HT1080 (cell line): ENCODE measurements around the gene TNS1. TPM values are rescaled to one million over a fixed set of nuclear protein-coding genes. Genes with fewer than 3 reads are reported as not detected.

Experiments used
- DNase-seq: peaks from one replicate; pipeline ENCODE4 v3.0.0-alpha.2; 2015; ENCODE audit warnings: low read depth
- total RNA-seq: library from RNA; depleted of rRNA; stranded (reverse); fragments of >200 nt; shearing (Covaris generic); gene quantifications from 2 replicates; pipeline ENCODE4 v1.2.3, GENCODE V29; 2014

TNS1 gene
- total RNA-seq, 1 experiment from 2014 or later = 10.5 TPM

GRCh38 chr2:218015586-218016521 is 13.1 kb upstream of the TNS1 start:
- no peak for DNase-seq

DNA sequence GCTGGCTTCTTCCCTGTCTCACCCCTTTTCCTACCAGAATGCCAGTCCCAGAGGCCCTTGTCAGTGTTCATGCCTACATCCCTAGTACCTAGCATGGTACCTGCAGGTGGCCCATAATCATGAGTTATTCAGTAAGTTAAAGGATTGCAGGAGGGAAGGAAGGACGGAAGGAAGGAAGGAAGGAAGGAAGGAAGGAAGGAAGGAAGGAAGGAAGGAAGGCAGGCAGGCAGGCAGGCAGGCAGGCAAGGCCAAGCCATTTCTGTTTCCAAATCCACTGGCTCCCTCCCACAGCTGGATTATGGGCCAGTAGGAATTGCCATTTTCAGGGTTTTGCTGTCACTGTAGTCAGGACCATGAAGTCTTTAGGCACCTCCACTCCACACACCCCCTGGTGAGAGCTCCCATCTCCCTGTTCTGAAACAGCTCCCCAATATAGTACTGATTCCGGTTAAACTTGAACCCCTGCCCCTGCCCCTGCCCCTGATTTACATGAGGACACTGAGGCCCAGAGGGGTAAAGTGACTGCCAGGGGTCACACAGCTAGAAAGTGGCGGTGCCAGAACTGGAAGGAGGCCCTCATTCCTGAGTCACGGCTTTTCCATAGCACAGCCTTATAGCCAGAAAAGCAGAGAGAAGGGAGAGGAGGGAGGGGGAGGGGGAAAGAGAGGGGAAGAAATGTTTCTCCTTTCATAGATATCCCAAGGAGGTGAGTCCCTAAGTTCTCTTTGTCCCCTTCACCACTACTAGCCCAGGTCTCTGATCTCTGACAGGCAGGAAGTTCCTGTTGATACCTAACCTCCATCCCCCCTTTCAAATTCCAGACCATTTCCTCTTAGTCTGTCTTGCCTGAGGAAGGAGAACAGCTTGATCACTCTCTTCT is 12.2 kb upstream of the TNS1 start:
- DNase-seq = no peak

DNA sequence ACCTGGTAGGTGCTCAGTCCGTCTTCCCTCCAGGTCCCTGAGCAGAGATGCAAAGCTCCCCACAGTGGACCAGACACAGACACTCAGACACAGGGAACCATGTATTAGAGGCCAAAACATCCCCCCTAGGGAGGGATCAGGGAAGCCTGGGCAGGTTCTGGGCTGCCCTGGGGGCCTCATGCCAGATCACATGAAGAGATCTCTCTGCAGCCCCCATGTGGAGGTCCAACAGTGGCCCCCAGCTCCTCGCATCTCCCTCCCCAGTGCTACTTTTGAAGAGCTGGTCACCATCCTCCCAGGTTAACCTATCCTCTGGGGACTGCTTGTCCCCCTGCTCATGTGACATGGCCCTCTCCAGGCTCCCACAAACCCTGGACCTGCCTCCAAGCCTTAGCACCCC is 10.5 kb upstream of the TNS1 start:
- DNase-seq = no peak

DNA sequence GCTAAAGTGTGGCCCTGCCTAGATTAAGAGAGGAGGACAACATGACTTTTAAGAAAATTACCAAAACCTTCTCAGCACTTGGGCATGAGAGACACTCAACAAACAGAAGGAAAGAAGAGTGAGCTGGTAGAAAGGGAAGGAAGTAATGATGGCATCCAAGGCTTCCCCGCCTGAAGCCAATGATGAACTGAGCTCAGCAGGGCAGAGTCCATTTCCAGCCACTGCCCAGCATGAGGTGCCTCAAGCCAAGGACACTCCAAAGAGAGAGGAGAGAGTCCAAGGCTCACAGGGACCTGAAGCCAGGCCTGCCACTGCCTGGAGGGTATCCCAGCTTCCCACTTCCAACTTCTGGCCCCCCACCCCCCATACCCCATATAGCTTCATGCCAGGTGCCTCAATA is 9.5 kb upstream of the TNS1 start:
- no peak for DNase-seq

GRCh38 chr2:218011653-218012040 is 8.9 kb upstream of the TNS1 start:
- DNase-seq = no peak

- no peak for DNase-seq
These were observed 8.3 kb upstream of the TNS1 start for GRCh38 chr2:218010984-218011652.

DNA sequence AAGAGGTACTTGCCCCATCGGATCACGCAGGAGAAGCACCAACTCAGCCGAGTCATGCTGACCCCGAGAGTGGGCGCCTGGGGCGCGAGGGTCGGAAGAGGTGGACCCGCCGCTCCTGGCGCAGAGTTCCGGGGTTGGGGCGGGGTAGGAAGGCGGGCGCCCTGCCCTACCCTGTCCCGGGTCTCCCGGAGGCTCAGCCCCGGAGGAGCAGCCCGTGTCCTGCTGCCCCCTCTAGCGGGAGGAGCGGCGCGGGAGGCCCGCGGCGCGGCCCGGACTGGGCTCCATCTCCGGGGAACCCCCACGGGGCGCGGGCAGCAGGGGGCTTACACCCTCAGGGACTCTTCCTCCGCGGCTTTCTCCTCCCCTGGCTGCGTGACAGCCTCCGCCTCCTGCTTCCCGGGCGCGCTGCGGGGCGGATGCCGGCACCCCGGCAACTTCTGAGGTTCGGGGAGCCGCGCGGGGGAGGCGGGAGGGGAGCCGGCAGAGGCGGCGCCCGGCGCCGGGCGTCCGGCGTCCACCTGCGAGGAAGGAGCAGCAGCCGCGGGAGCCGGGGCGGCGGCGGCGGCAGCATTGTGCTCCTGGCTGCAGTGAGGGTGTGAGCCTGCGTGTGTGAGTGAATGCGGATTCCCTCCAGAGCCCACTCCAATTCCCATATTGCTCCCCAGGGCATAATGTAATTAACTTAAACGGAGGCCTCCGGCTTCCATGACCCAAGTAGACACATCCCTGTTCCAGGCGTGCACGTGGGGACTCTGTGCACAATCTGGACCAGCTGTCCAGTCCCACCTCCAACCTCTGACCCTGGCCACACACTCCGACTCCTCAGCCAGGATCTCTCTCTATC is 7.6 kb upstream of the TNS1 start:
- peak; percentile 58 for DNase-seq

- no peak for DNase-seq
These were observed 7.0 kb upstream of the TNS1 start for GRCh38 chr2:218009765-218010139.

GRCh38 chr2:218009231-218009630 is 6.4 kb upstream of the TNS1 start:
- DNase-seq = no peak

DNA sequence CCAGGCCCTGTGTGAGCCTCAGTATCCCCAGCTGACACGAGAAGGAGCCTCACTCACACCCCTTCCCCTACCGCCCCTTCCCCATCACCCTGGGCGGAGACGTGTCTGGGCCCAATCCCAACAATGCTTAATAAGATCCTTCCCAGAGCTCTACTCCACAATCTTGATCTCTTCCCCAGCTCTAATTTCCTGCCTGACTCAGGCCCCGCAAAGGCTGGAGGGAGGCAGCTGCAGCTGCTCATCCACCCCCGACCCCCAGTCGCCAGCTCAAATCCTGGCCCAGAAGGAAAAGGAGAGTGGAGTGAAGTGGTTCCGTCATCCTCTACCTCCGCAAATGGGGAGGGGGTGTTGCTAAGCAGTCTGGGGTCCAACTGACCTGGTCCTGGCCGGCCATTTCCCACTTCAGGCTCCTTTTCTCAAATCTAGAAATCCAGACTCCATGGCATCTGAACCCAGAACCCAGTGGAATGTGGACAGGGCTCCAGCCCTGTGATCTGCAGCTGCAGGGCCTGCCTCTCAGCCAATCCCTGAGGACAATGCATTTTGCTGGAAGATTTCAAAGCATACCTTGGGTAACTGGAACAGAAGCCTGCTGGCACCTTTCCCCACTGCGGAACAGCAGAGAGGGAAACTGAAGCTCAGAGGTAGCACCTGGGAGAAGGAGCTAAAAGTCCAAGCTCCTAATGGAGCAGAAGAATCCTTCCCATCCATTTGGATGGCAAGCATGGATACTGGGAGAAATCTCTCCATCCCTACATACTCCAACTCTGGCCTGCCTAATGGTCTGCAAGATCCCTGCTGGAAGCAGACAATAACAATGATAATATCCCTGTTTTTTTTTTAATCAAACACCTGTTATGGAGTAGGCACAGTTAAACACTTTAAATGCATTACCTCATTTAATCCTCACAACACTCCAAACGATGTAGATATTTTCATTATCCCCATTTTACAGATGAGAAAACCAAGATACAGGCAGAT is 5.6 kb upstream of the TNS1 start:
- peak; percentile 70 for DNase-seq

- DNase-seq = peak; percentile 89
These were observed 3.9 kb upstream of the TNS1 start for GRCh38 chr2:218006741-218007140.

DNA sequence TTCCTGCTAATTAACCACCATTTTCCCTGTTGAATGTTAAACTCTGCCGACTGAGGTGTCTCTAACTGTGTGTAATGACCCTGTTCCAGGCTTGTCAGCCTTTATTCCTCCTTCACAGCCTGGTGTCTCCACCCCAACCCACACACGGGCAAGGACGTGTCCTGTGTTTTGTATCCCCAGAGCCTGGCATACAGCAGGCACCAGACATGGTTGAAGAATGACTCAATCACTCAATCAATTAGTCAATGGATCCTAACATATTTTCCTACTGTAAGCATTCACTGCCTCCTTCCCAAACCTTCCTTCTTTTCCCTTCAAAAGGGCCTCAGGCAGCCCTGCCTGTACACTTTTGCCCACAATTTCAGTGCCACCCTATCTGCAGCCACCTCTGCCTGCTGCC is 2.7 kb upstream of the TNS1 start:
- DNase-seq = no peak

- no peak for DNase-seq
These were observed 2.2 kb upstream of the TNS1 start for GRCh38 chr2:218005028-218005427.

GRCh38 chr2:218003981-218004419 is 1.2 kb upstream of the TNS1 start:
- DNase-seq = no peak

DNA sequence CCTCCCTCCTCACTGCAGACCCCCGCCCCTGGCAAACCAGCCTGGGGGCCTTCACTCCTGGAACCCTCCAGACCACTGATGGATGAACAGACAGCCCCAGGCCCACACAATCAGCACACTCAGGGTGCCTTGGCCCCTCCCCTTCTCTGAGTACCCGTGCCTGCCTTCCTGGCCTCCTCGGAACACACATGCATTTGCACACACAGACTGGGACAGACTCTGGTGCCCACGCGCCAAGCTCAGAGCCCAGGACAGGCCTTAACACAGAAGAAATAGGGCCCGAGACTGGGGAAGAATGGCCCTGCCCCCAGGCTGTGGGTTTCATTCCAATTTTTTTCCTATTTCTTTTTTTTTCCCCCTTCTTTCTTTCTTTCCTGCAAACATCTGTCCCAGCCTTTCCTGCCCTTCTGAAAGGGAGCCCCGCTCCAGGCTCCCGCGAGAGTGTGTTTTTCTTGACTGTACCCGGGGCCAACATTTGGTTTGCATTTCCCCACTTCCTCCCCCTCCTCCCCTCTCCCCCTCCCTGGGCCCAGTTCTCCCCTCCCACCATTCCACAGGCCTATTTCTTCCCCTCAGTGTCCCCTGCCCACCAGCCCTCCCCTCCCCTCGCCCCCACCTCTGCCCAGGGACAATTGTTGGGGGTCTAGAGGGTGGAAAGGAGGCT is 618 bp upstream of the TNS1 start:
- DNase-seq = no peak

- no peak for DNase-seq
These were observed 501 bp downstream of the TNS1 start for GRCh38 chr2:218002143-218002844.

DNA sequence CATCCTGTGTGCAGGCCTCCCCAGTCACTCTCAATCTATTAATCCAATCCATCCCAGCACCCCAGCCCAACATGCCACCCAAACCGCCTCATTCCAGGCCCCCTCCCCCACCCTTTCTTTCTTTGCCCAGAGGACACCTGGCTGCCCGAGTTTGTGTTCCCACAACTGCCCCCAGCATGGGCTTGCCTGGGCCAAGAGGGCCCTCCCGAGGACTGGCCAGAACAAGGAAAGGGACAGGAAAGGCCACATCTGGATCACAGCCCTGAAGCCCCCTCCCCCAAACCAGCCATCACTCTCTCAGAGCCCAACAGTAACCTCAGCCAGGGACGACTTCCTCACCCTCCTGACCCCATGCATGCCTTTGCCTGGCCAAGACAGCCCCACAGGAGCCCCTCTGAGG is 1.2 kb downstream of the TNS1 start:
- DNase-seq = no peak

- DNase-seq = peak; percentile 71
These were observed 2.7 kb downstream of the TNS1 start for GRCh38 chr2:218000136-218000535.
